ENCODE data around the gene CCNB1.

The CCNB1 gene

DNA sequence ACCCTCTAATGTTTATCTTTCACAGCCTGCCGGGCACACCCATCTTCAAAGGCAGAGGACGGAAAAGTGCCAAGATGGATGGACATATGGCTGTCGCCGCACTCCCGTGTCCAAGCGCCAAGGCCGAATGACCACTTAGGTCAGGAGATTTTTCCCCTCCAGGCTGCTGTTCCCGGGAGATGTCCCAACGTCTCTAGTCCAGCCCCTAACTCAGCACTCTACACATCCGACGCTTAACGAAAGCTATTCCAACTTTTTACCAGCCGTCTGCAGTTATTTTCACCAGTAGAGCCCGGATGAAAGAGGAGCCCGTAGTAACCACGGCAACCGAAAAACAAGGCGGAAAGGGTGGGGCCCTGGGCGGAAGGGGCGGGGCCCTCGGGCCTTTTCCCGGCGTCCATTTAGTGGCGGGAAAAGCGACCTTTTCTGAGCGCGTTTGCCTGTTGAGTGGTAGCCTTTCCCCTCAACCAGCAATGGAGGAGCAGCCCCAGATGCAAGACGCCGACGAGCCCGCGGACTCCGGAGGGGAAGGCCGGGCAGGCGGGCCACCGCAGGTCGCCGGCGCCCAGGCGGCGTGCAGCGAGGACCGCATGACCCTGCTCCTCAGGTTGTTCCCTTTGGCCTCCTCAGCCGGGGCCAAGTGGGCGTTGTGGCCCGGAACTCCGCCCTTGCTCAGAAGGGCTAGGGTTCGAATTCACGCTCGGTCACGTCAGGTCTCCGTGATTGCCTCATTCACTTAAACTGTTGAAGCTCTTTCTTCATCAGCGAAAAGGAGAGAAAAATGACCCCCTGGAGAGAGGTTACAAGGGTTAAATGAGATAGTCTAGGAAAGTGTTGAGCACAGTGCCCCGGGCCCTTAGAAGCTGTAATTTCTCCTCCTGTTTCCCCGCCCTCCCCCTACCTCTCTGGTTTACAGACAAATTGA lies 22.5 kb downstream of the CCNB1 start, which contains the start of gene CENPH:
CENPH (plus strand) TSS at position 422 of the 925 bp plus-strand sequence; CDS start at position 474, 52 bp downstream.
- peak within 1 kb of the TSS; percentile 95 for H3K4me3 ChIP-seq
- peak within 1 kb of the TSS; percentile 97 for H3K9ac ChIP-seq (ENCODE audit: insufficient read length)
- TF ChIP-seq FOXP2 (optimal IDR thresholded peaks at IDR 0.05; ENCODE audit: control extremely low read depth, extremely low read length, insufficient read depth) = peak; percentile 24
- no peak for TF ChIP-seq EZH2 (IDR thresholded peaks at IDR 0.05)
- TF ChIP-seq POLR2AphosphoS5 (IDR thresholded peaks at IDR 0.05; ENCODE audit: borderline replicate concordance, low read depth, low read length) = peak; percentile 77; the same call in 1 of the 2 replicates
- H3K27ac ChIP-seq = peak within 1 kb of the TSS; percentile 91
- H3K36me3 ChIP-seq (ENCODE audit: insufficient read depth, low read length) = peaks cover 29% of the 10 kb centered on the region
- peak; percentile 47 for DNase-seq (ENCODE audit: low read depth, low spot score)
- no peaks in the 10 kb centered on the region for H3K9me3 ChIP-seq (ENCODE audit: low read depth, low read length)

DNA sequence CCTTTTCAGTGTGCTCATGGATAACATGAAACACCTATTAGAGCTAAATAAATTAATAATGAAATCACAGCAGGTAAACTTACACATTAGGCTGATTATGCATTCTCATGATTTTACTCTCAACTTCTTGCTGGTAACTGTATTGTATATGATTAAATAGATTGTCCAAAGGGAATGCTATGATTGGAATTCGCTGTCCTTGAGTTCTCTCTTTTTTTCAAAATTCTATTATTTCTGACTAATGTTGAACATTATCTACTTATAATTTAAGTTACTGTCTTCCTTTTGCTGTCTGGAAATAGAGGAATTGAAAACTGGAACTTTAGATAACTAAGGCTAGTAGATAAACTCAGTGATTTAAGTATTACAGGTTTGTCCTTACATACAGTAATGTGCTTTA lies 35.5 kb downstream of the CCNB1 start:
- no peak overlapping the region for H3K9ac ChIP-seq (ENCODE audit: insufficient read length)
- TF ChIP-seq EZH2 (IDR thresholded peaks at IDR 0.05) (no peak), FOXP2 (optimal IDR thresholded peaks at IDR 0.05; ENCODE audit: control extremely low read depth, extremely low read length, insufficient read depth) (no peak), POLR2AphosphoS5 (IDR thresholded peaks at IDR 0.05; ENCODE audit: borderline replicate concordance, low read depth, low read length) (no peak)
- H3K27ac ChIP-seq = peak overlapping the region; percentile 42; the same call in 1 of the 2 replicates
- no peak overlapping the region for H3K4me3 ChIP-seq
- H3K9me3 ChIP-seq (ENCODE audit: low read depth, low read length) = no peaks in the 10 kb centered on the region
- peaks cover 55% of the 10 kb centered on the region for H3K36me3 ChIP-seq (ENCODE audit: insufficient read depth, low read length)
- no peak for DNase-seq (ENCODE audit: low read depth, low spot score)

DNA sequence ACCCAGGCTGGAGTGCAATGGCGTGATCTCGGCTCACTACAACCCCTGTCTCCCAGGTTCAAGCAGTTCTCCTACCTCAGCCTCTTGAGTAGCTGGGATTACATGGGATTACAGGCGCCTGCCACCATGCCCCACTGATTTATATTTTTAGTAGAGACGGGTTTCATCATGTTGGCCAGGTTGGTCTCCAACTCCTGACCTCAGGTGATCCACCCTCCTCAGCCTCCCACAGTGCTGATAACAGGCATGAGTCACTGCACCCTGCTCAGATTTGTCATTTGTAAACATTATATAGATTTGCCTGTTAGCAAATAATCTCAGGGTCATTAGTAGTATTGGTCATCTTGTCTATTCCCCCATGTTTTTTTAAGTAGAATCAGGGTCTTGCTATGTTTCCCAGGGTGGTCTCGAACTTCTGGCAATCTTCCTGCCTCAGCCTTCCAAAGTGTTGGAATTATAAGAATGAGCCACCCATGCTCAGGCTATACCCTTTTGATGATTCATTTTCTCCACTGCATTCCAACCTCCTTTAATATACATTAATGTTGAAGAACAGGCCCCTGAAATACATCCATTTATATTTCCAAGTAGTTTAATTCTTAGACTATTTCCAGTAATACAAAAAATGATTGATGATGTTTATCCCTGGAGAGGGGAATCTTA lies 39.7 kb downstream of the CCNB1 start:
- no peak for DNase-seq (ENCODE audit: low read depth, low spot score)
- TF ChIP-seq POLR2AphosphoS5 (IDR thresholded peaks at IDR 0.05; ENCODE audit: borderline replicate concordance, low read depth, low read length) (no peak), EZH2 (IDR thresholded peaks at IDR 0.05) (no peak), FOXP2 (optimal IDR thresholded peaks at IDR 0.05; ENCODE audit: control extremely low read depth, extremely low read length, insufficient read depth) (no peak)
- no peak overlapping the region for H3K9ac ChIP-seq (ENCODE audit: insufficient read length)
- no peak overlapping the region for H3K4me3 ChIP-seq
- H3K27ac ChIP-seq = no peak overlapping the region
- no peaks in the 10 kb centered on the region for H3K9me3 ChIP-seq (ENCODE audit: low read depth, low read length)
- H3K36me3 ChIP-seq (ENCODE audit: insufficient read depth, low read length) = peaks cover 54% of the 10 kb centered on the region

DNA sequence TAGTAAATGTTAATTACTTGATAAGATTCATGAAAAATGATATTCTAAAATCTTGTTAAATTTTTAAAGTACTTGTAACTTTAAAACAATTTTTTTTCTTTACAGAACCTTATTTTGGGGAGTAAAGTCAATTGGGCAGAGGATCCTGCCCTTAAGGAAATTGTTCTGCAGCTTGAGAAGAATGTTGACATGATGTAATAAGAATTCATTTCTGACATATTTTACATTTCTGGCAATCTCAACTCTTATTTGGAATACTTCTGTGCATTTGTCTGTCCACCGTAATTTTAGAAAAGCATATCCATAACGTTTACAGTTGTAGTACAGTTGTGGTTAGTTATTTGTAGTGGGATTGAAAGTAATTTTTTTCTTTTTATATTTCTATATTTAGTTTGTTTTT lies 42.7 kb downstream of the CCNB1 start:
- Histone ChIP-seq H3K27ac (0 out of 2 replicates have a peak overlapping the region, but pooled peaks have one; percentile 46), H3K36me3 (ENCODE audit: insufficient read depth, low read length) (peaks cover 43% of the 10 kb centered on the region), H3K9ac (ENCODE audit: insufficient read length) (no peak overlapping the region), H3K9me3 (ENCODE audit: low read depth, low read length) (no peaks in the 10 kb centered on the region), H3K4me3 (no peak overlapping the region)
- no peak for DNase-seq (ENCODE audit: low read depth, low spot score)
- TF ChIP-seq POLR2AphosphoS5 (IDR thresholded peaks at IDR 0.05; ENCODE audit: borderline replicate concordance, low read depth, low read length) (no peak), FOXP2 (optimal IDR thresholded peaks at IDR 0.05; ENCODE audit: control extremely low read depth, extremely low read length, insufficient read depth) (no peak), EZH2 (IDR thresholded peaks at IDR 0.05) (no peak)

DNA sequence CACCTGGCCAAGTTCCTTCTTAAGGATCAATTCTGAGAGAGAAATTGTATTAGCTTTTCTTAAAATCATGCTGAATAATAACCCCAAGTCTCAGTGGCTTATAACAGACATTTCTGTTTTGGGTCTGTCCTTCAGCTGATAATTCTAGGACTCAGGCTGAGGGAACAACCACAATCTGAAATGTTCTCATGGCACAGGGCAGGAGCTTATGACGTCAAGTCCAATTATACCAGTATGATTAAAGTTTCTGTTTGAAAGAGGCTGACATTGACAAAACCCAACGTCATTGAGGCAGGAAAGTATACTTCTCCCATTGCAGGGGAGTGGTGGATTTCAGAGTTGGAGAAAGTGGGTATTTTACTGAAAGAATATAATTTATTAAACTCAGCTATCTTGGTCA lies 44.2 kb downstream of the CCNB1 start:
- peaks cover 47% of the 10 kb centered on the region for H3K36me3 ChIP-seq (ENCODE audit: insufficient read depth, low read length)
- H3K27ac ChIP-seq = no peak overlapping the region
- no peaks in the 10 kb centered on the region for H3K9me3 ChIP-seq (ENCODE audit: low read depth, low read length)
- H3K9ac ChIP-seq (ENCODE audit: insufficient read length) = no peak overlapping the region
- TF ChIP-seq POLR2AphosphoS5 (IDR thresholded peaks at IDR 0.05; ENCODE audit: borderline replicate concordance, low read depth, low read length) = no peak
- no peak for TF ChIP-seq EZH2 (IDR thresholded peaks at IDR 0.05)
- no peak for TF ChIP-seq FOXP2 (optimal IDR thresholded peaks at IDR 0.05; ENCODE audit: control extremely low read depth, extremely low read length, insufficient read depth)
- no peak overlapping the region for H3K4me3 ChIP-seq
- DNase-seq (ENCODE audit: low read depth, low spot score) = no peak

DNA sequence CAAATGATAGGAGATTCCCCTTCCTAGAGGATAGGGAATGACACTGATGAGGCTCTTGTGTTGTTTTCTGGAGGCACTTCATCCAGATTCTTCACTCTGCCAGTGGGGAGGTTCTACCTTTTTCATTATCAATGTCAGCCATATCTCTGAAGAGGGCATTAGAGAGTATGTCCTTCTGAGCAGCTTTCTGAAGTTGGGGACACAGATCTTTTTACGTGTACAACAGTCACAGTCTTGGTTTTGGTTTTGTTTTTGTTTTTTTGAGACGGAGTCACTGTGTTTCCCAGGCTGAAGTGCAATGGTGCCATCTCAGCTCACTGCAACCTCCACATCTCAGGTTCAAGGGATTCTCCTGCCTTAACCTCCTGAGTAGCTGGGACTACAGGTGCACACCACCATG lies 45.1 kb downstream of the CCNB1 start:
- DNase-seq (ENCODE audit: low read depth, low spot score) = no peak
- H3K9ac ChIP-seq (ENCODE audit: insufficient read length) = no peak overlapping the region
- no peaks in the 10 kb centered on the region for H3K9me3 ChIP-seq (ENCODE audit: low read depth, low read length)
- peaks cover 40% of the 10 kb centered on the region for H3K36me3 ChIP-seq (ENCODE audit: insufficient read depth, low read length)
- TF ChIP-seq FOXP2 (optimal IDR thresholded peaks at IDR 0.05; ENCODE audit: control extremely low read depth, extremely low read length, insufficient read depth) = no peak
- no peak for TF ChIP-seq EZH2 (IDR thresholded peaks at IDR 0.05)
- no peak for TF ChIP-seq POLR2AphosphoS5 (IDR thresholded peaks at IDR 0.05; ENCODE audit: borderline replicate concordance, low read depth, low read length)
- H3K4me3 ChIP-seq = no peak overlapping the region
- no peak overlapping the region for H3K27ac ChIP-seq

DNA sequence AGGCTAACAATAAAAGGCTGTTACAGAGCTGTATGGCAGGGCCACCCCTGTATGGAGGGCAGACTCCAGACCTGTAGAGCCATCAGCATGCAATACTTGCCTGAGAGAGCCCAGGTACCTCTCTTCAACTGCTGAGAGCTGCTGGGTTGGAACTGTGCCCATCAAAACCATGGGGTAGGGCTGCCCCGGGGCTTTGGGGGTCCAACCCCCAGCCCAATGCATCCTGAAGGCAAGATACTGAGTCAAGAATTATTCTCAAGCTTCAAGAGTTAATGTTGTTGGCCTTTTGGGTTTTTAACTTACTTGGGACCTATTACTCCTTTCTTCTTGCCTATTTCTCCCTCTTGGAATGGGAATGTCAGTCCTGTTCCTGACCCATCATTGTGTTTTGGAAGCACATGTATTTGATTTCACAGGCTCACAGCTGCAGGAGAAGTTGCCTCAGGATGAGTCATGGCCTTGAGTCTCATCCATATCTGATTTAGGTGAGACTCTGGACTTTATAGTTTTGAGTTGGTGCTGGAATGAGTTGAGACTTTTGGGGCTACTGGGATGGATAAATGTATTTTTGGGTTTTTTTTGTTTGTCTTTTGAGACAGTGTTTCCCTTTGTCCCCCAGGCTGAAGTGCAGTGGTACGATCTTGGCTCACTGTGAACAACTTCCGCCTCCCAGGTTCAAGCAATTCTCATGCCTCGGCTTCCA lies 46.7 kb downstream of the CCNB1 start:
- Histone ChIP-seq H3K9ac (ENCODE audit: insufficient read length) (no peak overlapping the region), H3K27ac (no peak overlapping the region), H3K4me3 (no peak overlapping the region), H3K36me3 (ENCODE audit: insufficient read depth, low read length) (peaks cover 34% of the 10 kb centered on the region), H3K9me3 (ENCODE audit: low read depth, low read length) (no peaks in the 10 kb centered on the region)
- no peak for TF ChIP-seq FOXP2 (optimal IDR thresholded peaks at IDR 0.05; ENCODE audit: control extremely low read depth, extremely low read length, insufficient read depth)
- TF ChIP-seq POLR2AphosphoS5 (IDR thresholded peaks at IDR 0.05; ENCODE audit: borderline replicate concordance, low read depth, low read length) = no peak
- TF ChIP-seq EZH2 (IDR thresholded peaks at IDR 0.05) = no peak
- DNase-seq (ENCODE audit: low read depth, low spot score) = no peak

DNA sequence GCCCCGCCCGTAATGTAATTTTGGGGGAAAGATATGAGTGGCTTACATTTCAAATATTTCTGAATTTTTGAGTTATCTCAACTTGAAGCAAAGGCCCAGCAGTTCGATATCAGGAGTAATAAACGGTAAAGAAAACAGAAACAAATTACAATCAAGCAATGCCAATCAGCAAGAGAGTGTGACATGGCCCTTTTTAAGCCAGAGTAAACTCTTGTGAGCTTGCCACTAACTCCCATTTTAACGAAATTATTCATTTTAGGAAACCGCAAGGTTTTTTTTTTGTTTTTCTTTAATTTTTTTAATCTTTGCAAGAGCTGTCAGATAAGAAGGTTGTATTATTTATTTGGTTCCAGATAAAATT lies 50.2 kb downstream of the CCNB1 start:
- Histone ChIP-seq H3K4me3 (peak overlapping the region; percentile 98), H3K27ac (peak overlapping the region; percentile 82), H3K9me3 (ENCODE audit: low read depth, low read length) (no peaks in the 10 kb centered on the region), H3K9ac (ENCODE audit: insufficient read length) (peak overlapping the region; percentile 63), H3K36me3 (ENCODE audit: insufficient read depth, low read length) (peaks cover 12% of the 10 kb centered on the region)
- TF ChIP-seq FOXP2 (optimal IDR thresholded peaks at IDR 0.05; ENCODE audit: control extremely low read depth, extremely low read length, insufficient read depth) (no peak), EZH2 (IDR thresholded peaks at IDR 0.05) (no peak), POLR2AphosphoS5 (IDR thresholded peaks at IDR 0.05; ENCODE audit: borderline replicate concordance, low read depth, low read length) (no peak)
- no peak for DNase-seq (ENCODE audit: low read depth, low spot score)
